Right lobe of liver (tissue), 4 donors: ENCODE results near the gene SCAND1.

Experiments
- POLR2A ChIP-seq: fragments of 450-650 bp; IDR thresholded peaks from one replicate; pipeline ENCODE4 v1.6.1; 2017; ENCODE audit warnings: antibody characterized with exemption, mild to moderate bottlenecking
- TF ChIP-seq, protein P1 (sequence below), 4 donors: fragments of 200-600 bp in 3 of 4; fragments of 450-650 bp in 1 of 4; IDR thresholded peaks; one replicate each; pipeline versions ENCODE4 v1.5.1 to v1.8.0; 2016 to 2022; ENCODE audit warnings: antibody characterized with exemption in 4 of 4, mild to moderate bottlenecking in 2 of 4
- donor health status: DM: no; HTN: no; CAD: no.
- donor health status: DM: no; HTN: no; CAD: no.
- donor health status: DM: no; HTN: yes; CAD: no.

DNA sequence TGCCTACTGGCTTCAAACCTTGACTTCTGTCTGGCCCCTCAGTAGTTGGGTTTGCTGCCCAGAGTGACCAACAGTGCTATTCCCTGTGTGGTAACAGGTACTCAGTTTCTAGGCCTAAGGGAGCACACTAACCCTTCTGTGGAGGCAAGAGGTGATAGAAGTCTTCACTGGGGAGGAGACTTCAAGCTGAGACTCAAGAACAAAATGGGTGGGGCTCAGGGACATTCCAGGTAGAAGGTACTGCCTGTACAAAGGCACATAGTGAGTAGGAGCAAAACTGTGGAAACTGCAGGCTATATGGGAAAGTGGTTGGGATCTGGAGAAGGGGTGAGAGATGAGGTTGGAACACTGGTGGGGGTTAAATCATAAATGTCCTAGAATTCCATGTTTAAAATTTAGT lies 2.3 kb upstream of the SCAND1 start:
- TF ChIP-seq POLR2A: no peak
- TF ChIP-seq, protein P1, sequence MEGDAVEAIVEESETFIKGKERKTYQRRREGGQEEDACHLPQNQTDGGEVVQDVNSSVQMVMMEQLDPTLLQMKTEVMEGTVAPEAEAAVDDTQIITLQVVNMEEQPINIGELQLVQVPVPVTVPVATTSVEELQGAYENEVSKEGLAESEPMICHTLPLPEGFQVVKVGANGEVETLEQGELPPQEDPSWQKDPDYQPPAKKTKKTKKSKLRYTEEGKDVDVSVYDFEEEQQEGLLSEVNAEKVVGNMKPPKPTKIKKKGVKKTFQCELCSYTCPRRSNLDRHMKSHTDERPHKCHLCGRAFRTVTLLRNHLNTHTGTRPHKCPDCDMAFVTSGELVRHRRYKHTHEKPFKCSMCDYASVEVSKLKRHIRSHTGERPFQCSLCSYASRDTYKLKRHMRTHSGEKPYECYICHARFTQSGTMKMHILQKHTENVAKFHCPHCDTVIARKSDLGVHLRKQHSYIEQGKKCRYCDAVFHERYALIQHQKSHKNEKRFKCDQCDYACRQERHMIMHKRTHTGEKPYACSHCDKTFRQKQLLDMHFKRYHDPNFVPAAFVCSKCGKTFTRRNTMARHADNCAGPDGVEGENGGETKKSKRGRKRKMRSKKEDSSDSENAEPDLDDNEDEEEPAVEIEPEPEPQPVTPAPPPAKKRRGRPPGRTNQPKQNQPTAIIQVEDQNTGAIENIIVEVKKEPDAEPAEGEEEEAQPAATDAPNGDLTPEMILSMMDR (IDR thresholded peaks at IDR 0.05): no peak
